IPS-11a (cell line): ENCODE data around the gene LCE5A.
"Not testable (repeated sequence)": the region's sequence is repeated elsewhere in the genome, so short reads cannot be mapped to it uniquely, and the experiment has no call there.

Source experiments
- H3K4me3 ChIP-seq: one replicate; pipeline ENCODE4 v1.5.1; 2013; ENCODE audit warnings: low read depth, low read length, control low read depth

The LCE5A gene

GRCh38 chr1:152515434-152515783 is 4.8 kb downstream of the LCE5A start:
- H3K4me3 ChIP-seq = no peak overlapping the region

GRCh38 chr1:152516082-152516481 is 5.5 kb downstream of the LCE5A start:
- no peak overlapping the region for H3K4me3 ChIP-seq

- no peak overlapping the region for H3K4me3 ChIP-seq
Observed at GRCh38 chr1:152517237-152517811, 6.7 kb downstream of the LCE5A start.

- no peak overlapping the region for H3K4me3 ChIP-seq
Observed at GRCh38 chr1:152519851-152520250, 9.2 kb downstream of the LCE5A start.

- H3K4me3 ChIP-seq = no peak overlapping the region
Observed at GRCh38 chr1:152520561-152521090, 10.0 kb downstream of the LCE5A start.

- no peak overlapping the region for H3K4me3 ChIP-seq
Observed at GRCh38 chr1:152525080-152525641, 14.6 kb downstream of the LCE5A start.

- H3K4me3 ChIP-seq = no peak overlapping the region
Observed at GRCh38 chr1:152533327-152533938, 22.8 kb downstream of the LCE5A start.

GRCh38 chr1:152535774-152536173 is 25.2 kb downstream of the LCE5A start:
- no peak overlapping the region for H3K4me3 ChIP-seq

GRCh38 chr1:152537496-152537895 is 26.9 kb downstream of the LCE5A start:
- H3K4me3 ChIP-seq = no peak overlapping the region

- no peak overlapping the region for H3K4me3 ChIP-seq
Observed at GRCh38 chr1:152539901-152540300, 29.3 kb downstream of the LCE5A start.

GRCh38 chr1:152543820-152544219 is 33.2 kb downstream of the LCE5A start:
- H3K4me3 ChIP-seq = no peak overlapping the region

GRCh38 chr1:152546704-152547103 is 36.1 kb downstream of the LCE5A start:
- H3K4me3 ChIP-seq = no peak overlapping the region

- not testable (repeated sequence) for H3K4me3 ChIP-seq
Observed at GRCh38 chr1:152548358-152548757, 37.8 kb downstream of the LCE5A start.
